ENCODE data around the gene SV2C.
"Not testable (repeated sequence)": the region's sequence is repeated elsewhere in the genome, so short reads cannot be mapped to it uniquely, and the experiment has no call there.

SV2C gene

GRCh38 chr5:76209297-76209696 is 126.1 kb downstream of the SV2C start:
- no peak for DNase-seq

GRCh38 chr5:76210946-76211345 is 127.8 kb downstream of the SV2C start:
- DNase-seq, result no peak

- DNase-seq, result no peak
Measured at GRCh38 chr5:76213858-76214257, 130.7 kb downstream of the SV2C start.

GRCh38 chr5:76216748-76217147 is 133.6 kb downstream of the SV2C start:
- no peak for DNase-seq

- DNase-seq, result no peak
Measured at GRCh38 chr5:76219636-76220035, 136.5 kb downstream of the SV2C start.

GRCh38 chr5:76221311-76221710 is 138.1 kb downstream of the SV2C start:
- no peak for DNase-seq

- no peak for DNase-seq
Measured at GRCh38 chr5:76222318-76222717, 139.1 kb downstream of the SV2C start.

GRCh38 chr5:76223696-76224095 is 140.5 kb downstream of the SV2C start:
- no peak for DNase-seq

- no peak for DNase-seq
Measured at GRCh38 chr5:76224898-76225297, 141.7 kb downstream of the SV2C start.

- no peak for DNase-seq
Measured at GRCh38 chr5:76225336-76225735, 142.2 kb downstream of the SV2C start.

GRCh38 chr5:76229900-76230299 is 146.7 kb downstream of the SV2C start:
- DNase-seq, result no peak

- DNase-seq, result no peak
Measured at GRCh38 chr5:76230711-76231285, 147.6 kb downstream of the SV2C start.

- DNase-seq, result no peak
Measured at GRCh38 chr5:76234665-76235064, 151.5 kb downstream of the SV2C start.

- no peak for DNase-seq
Measured at GRCh38 chr5:76236684-76237083, 153.5 kb downstream of the SV2C start.

- no peak for DNase-seq
Measured at GRCh38 chr5:76240336-76240735, 157.2 kb downstream of the SV2C start.

- DNase-seq, result not testable (repeated sequence)
Measured at GRCh38 chr5:76242155-76242554, 159.0 kb downstream of the SV2C start.

GRCh38 chr5:76245590-76245989 is 162.4 kb downstream of the SV2C start:
- DNase-seq, result no peak

GRCh38 chr5:76249621-76250020 is 166.4 kb downstream of the SV2C start:
- DNase-seq, result no peak

- no peak for DNase-seq
Measured at GRCh38 chr5:76250463-76250862, 167.3 kb downstream of the SV2C start.

GRCh38 chr5:76251656-76252055 is 168.5 kb downstream of the SV2C start:
- no peak for DNase-seq

GRCh38 chr5:76252437-76252836 is 169.3 kb downstream of the SV2C start:
- DNase-seq, result no peak

GRCh38 chr5:76256116-76256889 is 173.1 kb downstream of the SV2C start:
- peak; percentile 44 for DNase-seq

GRCh38 chr5:76257225-76257833 is 174.1 kb downstream of the SV2C start:
- no peak for DNase-seq

GRCh38 chr5:76257897-76258296 is 174.7 kb downstream of the SV2C start:
- DNase-seq, result no peak

All from stimulated activated CD4-positive, alpha-beta T cell treated with anti-CD3 and anti-CD28 coated beads, Interleukin-4, amount 100 ng/mL, for 1 hour (primary cell).